PC-3 (cell line): ENCODE measurements around the gene RFC2. TPM values are rescaled to one million over a fixed set of nuclear protein-coding genes. Genes with fewer than 3 reads are reported as not detected.

Source experiments
- ATAC-seq: fragments of 200-7000 bp; cut with Tn5 transposase; 2 replicates; pipeline ENCODE4 v1.9.1; 2020; ENCODE audit warnings: mild to moderate bottlenecking, moderate library complexity
- BruUV-seq: library from RNA; stranded (reverse); fragments of 400-500 nt; replicated peaks from 2 replicates; lab custom pipeline; 2021; lab: Mats Ljungman, UMichigan
- CTCF ChIA-PET: fragments of 300-600 bp; sonication (Branson Sonifier 250); formaldehyde crosslinking; loops from one replicate; lab custom pipeline; 2022; ENCODE audit warnings: antibody characterized with exemption; lab: Charles Lee
- POLR2A ChIA-PET: fragments of 300-600 bp; sonication (Branson Sonifier 250); formaldehyde crosslinking; loops from one replicate; lab custom pipeline; 2022; ENCODE audit warnings: antibody characterized with exemption; ENCODE audit not compliant: unreplicated experiment; lab: Charles Lee
- DNase-seq: peaks from one replicate; pipeline ENCODE4 v3.0.0-alpha.2; 2015
- H2AFZ ChIP-seq: fragments of 300-600 bp; sonication (generic); 2 replicates; pipeline ENCODE4 v1.6.0; 2016; ENCODE audit warnings: antibody characterized with exemption, low read length
- H3F3A ChIP-seq: fragments of 300-600 bp; sonication (generic); one replicate; pipeline ENCODE4 v1.6.0; 2017; ENCODE audit warnings: antibody characterized with exemption, low read length, control low read depth, mild to moderate bottlenecking; ENCODE audit not compliant: unreplicated experiment
- H3K27ac ChIP-seq: fragments of 300-600 bp; sonication (generic); 2 replicates; pipeline ENCODE4 v1.5.1; 2016; ENCODE audit warnings: mild to moderate bottlenecking, low read length
- H3K27me3 ChIP-seq: fragments of 300-600 bp; sonication (generic); 2 replicates; pipeline ENCODE4 v1.6.1; 2016; ENCODE audit warnings: low read length, mixed read lengths
- H3K36me3 ChIP-seq: fragments of 300-600 bp; sonication (generic); 2 replicates; pipeline ENCODE4 v1.6.1; 2016; ENCODE audit warnings: low read depth, mixed run types, low read length, mixed read lengths
- H3K4me1 ChIP-seq: fragments of 300-600 bp; sonication (generic); 2 replicates; pipeline ENCODE4 v1.5.1; 2016; ENCODE audit warnings: low read length; ENCODE audit not compliant: insufficient read depth
- H3K4me2 ChIP-seq: fragments of 300-600 bp; sonication (generic); 2 replicates; pipeline ENCODE4 v1.6.0; 2016; ENCODE audit warnings: low read length
- H3K4me3 ChIP-seq: fragments of 300-600 bp; sonication (generic); 2 replicates; pipeline ENCODE4 v1.5.1; 2016; ENCODE audit warnings: mild to moderate bottlenecking, low read length, mixed read lengths
- H3K79me2 ChIP-seq: fragments of 300-600 bp; sonication (generic); 2 replicates; pipeline ENCODE4 v1.6.1; 2017; ENCODE audit warnings: low read length, mixed read lengths
- H3K9ac ChIP-seq: fragments of 300-600 bp; sonication (generic); 2 replicates; pipeline ENCODE4 v1.6.0; 2016; ENCODE audit warnings: mild to moderate bottlenecking, low read length
- H3K9me2 ChIP-seq: fragments of 300-600 bp; sonication (generic); replicated peaks from 2 replicates; pipeline ENCODE4 v1.6.1; 2016; ENCODE audit warnings: mixed run types, low read length, mixed read lengths
- H3K9me3 ChIP-seq: fragments of 300-600 bp; sonication (generic); 2 replicates; pipeline ENCODE4 v1.6.1; 2016; ENCODE audit warnings: low read length, mixed read lengths
- H4K20me1 ChIP-seq: fragments of 300-600 bp; sonication (generic); 2 replicates; pipeline ENCODE4 v1.6.1; 2016; ENCODE audit warnings: low read length, mixed read lengths
- EZH2 ChIP-seq: fragments of 300-600 bp; sonication (generic); IDR thresholded peaks from one replicate; pipeline ENCODE4 v1.6.1; 2017; ENCODE audit warnings: antibody characterized with exemption, mild to moderate bottlenecking, low read length; ENCODE audit not compliant: unreplicated experiment
- EZH2phosphoT487 ChIP-seq: fragments of 300-600 bp; sonication (generic); IDR thresholded peaks from 2 replicates; pipeline ENCODE4 v1.6.1; 2018; ENCODE audit warnings: mild to moderate bottlenecking, antibody characterized with exemption, low read length, borderline replicate concordance
- intact Hi-C: fragments of 100-400 bp; cut with micrococcal nuclease; formaldehyde crosslinking; loops from 2 replicates; pipeline ENCODE4 v1.9.0; 2023
- total RNA-seq: library from RNA; depleted of rRNA; stranded (reverse); fragments of >200 nt; gene quantifications from 2 replicates; pipeline ENCODE4 v1.2.3, GENCODE V29; 2014
- TF ChIP-seq, protein P1 (sequence below): fragments of 300-600 bp; sonication (generic); conservative IDR thresholded peaks from 2 replicates; pipeline ENCODE4 v1.5.1; 2017; ENCODE audit warnings: antibody characterized with exemption, low read depth, mild to moderate bottlenecking, low read length

The RFC2 gene
- total RNA-seq, 1 experiment from 2014 or later = 60.4 TPM

DNA sequence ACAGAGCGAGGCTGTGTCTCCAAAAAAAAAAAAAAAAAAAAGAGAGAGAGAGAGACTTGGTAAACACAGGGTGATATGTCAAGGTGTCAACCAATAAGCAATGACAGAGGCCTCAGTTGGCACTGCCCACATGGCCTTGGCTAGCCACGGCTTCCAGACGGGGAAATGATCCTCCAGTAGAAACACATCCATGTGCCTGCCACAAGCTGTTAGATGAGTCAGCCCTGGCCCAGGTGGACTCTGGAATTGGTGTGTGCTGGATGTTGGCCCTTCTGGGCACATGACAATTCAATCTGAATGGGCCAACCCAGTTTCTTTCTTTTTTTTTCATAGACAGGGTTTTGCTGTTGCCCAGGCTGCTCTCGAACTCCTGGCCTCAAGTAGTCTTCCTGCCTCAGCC lies 13.7 kb downstream of the RFC2 start:
- intact Hi-C loops = no loop called here
- H3K4me1 ChIP-seq = no peaks in the 10 kb centered on the region
- no peaks in the 10 kb centered on the region for H3F3A ChIP-seq
- TF ChIP-seq EZH2phosphoT487 (no peak), EZH2 (no peak)
- TF ChIP-seq, protein P1, sequence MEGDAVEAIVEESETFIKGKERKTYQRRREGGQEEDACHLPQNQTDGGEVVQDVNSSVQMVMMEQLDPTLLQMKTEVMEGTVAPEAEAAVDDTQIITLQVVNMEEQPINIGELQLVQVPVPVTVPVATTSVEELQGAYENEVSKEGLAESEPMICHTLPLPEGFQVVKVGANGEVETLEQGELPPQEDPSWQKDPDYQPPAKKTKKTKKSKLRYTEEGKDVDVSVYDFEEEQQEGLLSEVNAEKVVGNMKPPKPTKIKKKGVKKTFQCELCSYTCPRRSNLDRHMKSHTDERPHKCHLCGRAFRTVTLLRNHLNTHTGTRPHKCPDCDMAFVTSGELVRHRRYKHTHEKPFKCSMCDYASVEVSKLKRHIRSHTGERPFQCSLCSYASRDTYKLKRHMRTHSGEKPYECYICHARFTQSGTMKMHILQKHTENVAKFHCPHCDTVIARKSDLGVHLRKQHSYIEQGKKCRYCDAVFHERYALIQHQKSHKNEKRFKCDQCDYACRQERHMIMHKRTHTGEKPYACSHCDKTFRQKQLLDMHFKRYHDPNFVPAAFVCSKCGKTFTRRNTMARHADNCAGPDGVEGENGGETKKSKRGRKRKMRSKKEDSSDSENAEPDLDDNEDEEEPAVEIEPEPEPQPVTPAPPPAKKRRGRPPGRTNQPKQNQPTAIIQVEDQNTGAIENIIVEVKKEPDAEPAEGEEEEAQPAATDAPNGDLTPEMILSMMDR = no peak
- DNase-seq (no peak), ATAC-seq (no peak)
- H3K27ac ChIP-seq = no peak overlapping the region
- CTCF ChIA-PET = no interaction called here
- BruUV-seq = no TSS peak
- no peaks in the 10 kb centered on the region for H4K20me1 ChIP-seq
- POLR2A ChIA-PET = interaction anchor here (0.6 kb wide), 1 partner anchor 87 kb away, joined by 5 read pairs; no protein-coding TSS in a partner anchor
- H3K27me3 ChIP-seq = no peaks in the 10 kb centered on the region
- H3K36me3 ChIP-seq = peaks cover 20% of the 10 kb centered on the region
- no peaks in the 10 kb centered on the region for H3K9me2 ChIP-seq
- no peak overlapping the region for H2AFZ ChIP-seq
- H3K79me2 ChIP-seq = no peaks in the 10 kb centered on the region
- no peaks in the 10 kb centered on the region for H3K9me3 ChIP-seq
- H3K9ac ChIP-seq = no peak overlapping the region
- H3K4me2 ChIP-seq = no peak overlapping the region
- H3K4me3 ChIP-seq = no peak overlapping the region

DNA sequence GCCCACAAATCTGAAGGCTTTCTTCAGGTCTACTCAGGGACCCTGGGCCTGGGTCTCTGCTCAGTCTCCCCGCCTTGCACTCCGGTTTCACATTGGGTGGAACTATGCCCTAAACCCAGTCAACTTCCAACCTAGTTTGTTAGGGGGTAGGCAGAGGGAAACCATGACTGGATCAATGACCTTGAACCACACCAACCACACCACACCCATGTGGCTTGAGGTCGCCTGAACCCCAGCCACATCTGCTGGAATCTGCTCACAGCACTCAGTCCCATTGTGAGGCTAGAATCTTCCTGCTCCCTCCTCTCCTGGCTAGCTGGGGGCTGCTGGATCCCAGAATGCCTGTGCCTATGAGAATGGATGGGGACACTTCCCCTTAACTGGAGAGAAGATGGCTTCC lies 17.9 kb downstream of the RFC2 start:
- ChIA-PET CTCF (no interaction called here), POLR2A (no interaction called here)
- DNase-seq (no peak), ATAC-seq (no peak)
- no peak for TF ChIP-seq EZH2
- H3K79me2 ChIP-seq = no peaks in the 10 kb centered on the region
- H4K20me1 ChIP-seq = no peaks in the 10 kb centered on the region
- BruUV-seq = no TSS peak
- H3K4me1 ChIP-seq = no peaks in the 10 kb centered on the region
- no peak overlapping the region for H3K4me2 ChIP-seq
- H2AFZ ChIP-seq = no peak overlapping the region
- peaks cover 14% of the 10 kb centered on the region; the same call in 1 of the 2 replicates for H3K36me3 ChIP-seq
- H3K9ac ChIP-seq = no peak overlapping the region
- no peak overlapping the region for H3K27ac ChIP-seq
- no peaks in the 10 kb centered on the region for H3K9me3 ChIP-seq
- no peaks in the 10 kb centered on the region for H3K27me3 ChIP-seq
- intact Hi-C loops = no loop called here
- H3K4me3 ChIP-seq = no peak overlapping the region
- H3F3A ChIP-seq = no peaks in the 10 kb centered on the region
- no peaks in the 10 kb centered on the region for H3K9me2 ChIP-seq

DNA sequence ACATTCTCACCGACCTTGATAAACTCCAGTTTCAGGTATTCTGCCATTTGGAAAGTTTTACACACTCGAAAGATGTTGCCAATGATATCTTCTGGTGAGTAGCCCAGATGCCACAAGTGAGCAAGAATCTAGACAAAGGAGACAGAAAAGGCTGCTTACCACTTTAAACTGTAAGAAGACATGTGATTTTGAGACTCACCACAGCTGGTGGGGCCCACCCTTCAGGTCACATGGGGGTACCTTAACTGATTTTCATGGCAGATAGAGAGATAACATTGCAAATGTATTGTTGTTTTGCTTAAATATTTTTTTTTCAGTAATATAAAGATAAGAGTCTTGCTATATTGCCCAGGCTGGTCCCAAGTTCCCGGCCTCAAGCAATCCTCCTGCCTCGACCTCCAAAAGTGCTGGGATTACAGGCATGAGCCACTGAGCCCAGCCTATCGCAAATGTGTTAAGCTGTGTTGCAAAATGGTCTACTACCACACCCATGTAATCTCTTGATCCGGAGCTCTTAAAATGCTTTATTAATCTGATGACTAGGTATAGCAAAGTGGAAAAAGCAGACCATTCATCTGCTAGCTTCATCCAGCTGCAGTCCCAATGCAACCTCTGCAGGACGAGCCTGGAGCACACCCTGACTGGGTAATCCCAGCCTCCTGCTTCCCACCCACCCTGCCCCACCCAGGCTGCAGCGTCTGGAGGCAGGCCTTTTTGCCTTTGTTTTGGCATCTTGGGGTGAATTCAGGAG lies 18.5 kb downstream of the RFC2 start:
- Histone ChIP-seq H3K9me3 (no peaks in the 10 kb centered on the region), H3K4me2 (no peak overlapping the region), H2AFZ (no peak overlapping the region), H4K20me1 (no peaks in the 10 kb centered on the region), H3K36me3 (peaks cover 11% of the 10 kb centered on the region; the same call in 1 of the 2 replicates), H3K9ac (no peak overlapping the region), H3K4me1 (no peaks in the 10 kb centered on the region), H3K79me2 (no peaks in the 10 kb centered on the region), H3K4me3 (no peak overlapping the region), H3K9me2 (no peaks in the 10 kb centered on the region), H3K27ac (no peak overlapping the region), H3K27me3 (no peaks in the 10 kb centered on the region), H3F3A (no peaks in the 10 kb centered on the region)
- ATAC-seq = no peak
- intact Hi-C loops = no loop called here
- BruUV-seq = no TSS peak
- TF ChIP-seq EZH2phosphoT487 = no peak
- TF ChIP-seq, protein P1 = no peak
- no peak for TF ChIP-seq EZH2
- DNase-seq = no peak
- ChIA-PET CTCF (interaction anchor here (0.5 to 0.6 kb wide), 2 partner anchors 9 to 34 kb away, joined by 3 to 5 read pairs; no protein-coding TSS in a partner anchor), POLR2A (no interaction called here)
